NCI-H1092 (cell line): Measurements from ENCODE around the gene KLB.
"Not testable (repeated sequence)": the region's sequence is repeated elsewhere in the genome, so short reads cannot be mapped to it uniquely, and the experiment has no call there.

ENCODE experiments used
- DNase-seq: peaks from one replicate; lab custom pipeline; 2025; lab: John Stamatoyannopoulos, UW

KLB gene

GRCh38 chr4:39406763-39407583, at the start of gene KLB:
Gene KLB (plus strand): TSS chr4:39406930. CDS start chr4:39406950, 20 bp downstream.
- DNase-seq, result no peak

DNA sequence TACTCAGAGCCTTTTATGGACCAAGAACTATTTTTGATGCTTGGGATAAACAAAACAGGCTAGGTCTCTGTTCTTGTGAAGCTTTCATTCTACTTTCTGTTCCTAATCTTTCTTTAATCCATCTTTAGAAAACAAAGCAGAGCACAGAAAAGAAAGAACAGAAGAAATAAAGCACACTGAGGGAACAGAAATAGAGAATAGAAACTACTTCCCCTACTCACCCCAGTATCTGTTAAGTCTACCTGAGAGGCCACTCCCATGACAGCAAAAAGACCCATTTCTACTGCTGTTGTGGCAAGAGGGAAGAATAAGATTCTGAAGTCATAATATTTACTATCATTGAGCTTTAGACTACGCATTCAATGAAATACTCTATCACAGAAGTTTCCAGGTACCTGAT, 49.7 kb upstream of the KLB start:
- no peak for DNase-seq

GRCh38 chr4:39360611-39361010, 46.1 kb upstream of the KLB start:
- not testable (repeated sequence) for DNase-seq

GRCh38 chr4:39362827-39363226, 43.9 kb upstream of the KLB start:
- no peak for DNase-seq

GRCh38 chr4:39363773-39364393, 42.8 kb upstream of the KLB start:
- no peak for DNase-seq

GRCh38 chr4:39365360-39365759, 41.4 kb upstream of the KLB start:
- DNase-seq, result no peak

DNA sequence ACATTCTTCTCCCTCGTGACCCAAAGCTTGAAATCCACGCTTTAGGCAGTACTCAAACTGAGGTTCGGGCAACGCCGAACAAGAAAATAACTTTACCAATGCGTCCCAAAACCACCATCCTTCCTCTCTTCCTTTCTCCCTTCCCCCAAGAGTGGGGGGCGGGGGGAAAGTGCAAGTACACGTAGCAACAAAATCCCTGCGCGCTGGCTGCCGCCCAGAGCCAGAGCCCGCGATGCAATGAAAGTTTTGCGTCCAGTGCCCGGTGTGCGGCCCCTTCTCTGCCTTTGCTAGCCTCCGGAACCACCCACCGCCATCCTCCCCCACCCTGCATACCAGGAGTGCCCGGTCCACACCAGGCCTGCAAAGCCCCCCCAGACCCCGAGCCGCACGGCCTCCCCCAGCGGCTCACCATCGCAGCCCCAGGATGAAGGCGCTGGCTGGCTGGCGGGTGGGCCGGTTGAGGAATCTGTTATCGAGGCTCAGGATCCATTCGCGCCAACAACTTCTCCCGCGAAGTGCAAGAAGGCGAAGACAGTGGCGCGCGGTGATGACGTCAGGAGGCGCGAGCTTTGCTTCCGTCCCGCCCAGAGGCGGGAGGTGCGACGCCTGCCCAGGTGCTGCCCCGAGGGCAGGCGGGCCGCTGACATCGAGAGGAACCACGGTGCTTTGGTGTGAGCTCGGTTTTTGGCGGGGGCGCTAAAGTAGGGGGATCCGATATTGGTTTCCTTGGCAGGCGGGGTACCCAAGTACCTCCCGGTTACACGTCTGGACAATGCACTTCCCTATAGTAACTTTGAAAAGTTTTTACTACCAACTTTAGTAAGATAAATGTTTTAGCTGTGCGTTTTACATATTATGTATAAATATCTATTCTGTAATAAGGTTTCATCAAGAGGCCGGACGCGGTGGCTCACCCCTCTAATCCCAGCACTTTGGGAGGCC, 40.6 kb upstream of the KLB start, which contains the start of gene RFC1:
RFC1 (minus strand) TSS at position 533 of the 942 bp plus-strand sequence; CDS start at position 412, 121 bp downstream.
- peak; percentile 90 for DNase-seq

DNA sequence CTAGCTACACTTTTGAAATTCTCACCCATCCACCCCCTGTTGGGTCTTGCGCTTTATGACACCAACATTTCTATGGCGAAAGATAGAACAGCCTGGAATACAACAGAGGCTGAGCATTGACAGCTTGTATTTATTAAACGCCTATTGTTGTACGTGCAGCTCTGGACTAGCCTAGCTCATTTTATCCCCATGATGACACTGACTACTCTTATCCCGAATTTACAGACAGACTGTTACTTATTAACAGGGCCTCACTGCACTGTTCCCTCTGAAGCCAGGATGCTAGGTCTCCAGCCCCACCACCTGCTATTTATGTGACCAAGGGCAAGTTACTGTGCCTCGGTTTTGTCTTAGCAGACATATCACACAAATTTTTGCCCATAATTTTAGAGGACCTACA, 39.6 kb upstream of the KLB start:
- DNase-seq, result no peak

- no peak for DNase-seq
Measured at GRCh38 chr4:39369301-39369700, 37.4 kb upstream of the KLB start.

DNA sequence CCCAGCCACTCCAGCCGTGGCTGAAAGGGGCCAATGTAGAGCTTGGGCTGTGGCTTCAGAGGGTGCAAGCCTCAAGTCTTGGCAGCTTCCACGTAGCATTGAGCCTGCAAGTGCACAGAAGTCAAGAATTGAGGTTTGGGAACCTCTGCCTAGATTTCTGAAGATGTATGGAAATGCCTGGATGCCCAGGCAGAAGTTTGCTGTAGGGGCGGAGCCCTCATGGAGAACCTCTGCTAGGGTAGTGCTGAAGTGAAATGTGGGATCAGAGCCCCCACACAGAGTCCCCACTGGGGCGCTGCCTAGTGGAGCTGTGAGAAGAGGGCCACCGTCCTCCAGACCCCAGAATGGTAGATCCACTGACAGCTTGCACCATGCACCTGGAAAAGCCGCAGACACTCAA, 35.5 kb upstream of the KLB start:
- not testable (repeated sequence) for DNase-seq

- no peak for DNase-seq
Measured at GRCh38 chr4:39375478-39375877, 31.3 kb upstream of the KLB start.

DNA sequence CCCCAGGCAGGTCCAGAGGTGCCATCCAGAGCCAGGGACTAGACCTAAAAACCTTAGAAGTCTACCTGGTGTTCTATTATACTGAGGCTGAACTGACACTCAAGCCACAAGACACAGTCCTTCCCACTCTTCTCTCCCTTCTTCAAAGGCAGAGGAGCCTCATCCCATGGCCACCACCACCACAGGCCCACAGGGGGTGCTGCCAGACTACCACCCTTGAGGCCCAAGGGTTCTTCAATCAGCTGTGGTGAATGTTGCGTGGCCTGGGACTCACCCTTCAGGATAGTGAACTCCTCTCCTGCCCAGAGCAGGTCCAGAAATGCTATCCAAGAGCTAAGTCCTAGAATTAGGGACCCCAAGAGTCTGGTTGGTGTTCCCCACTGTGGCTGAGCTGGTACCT, 23.0 kb upstream of the KLB start:
- no peak for DNase-seq

GRCh38 chr4:39384563-39384962, 22.2 kb upstream of the KLB start:
- DNase-seq, result no peak

GRCh38 chr4:39390603-39391002, 16.1 kb upstream of the KLB start:
- DNase-seq, result no peak

- DNase-seq, result no peak
Measured at GRCh38 chr4:39394706-39395105, 12.0 kb upstream of the KLB start.

DNA sequence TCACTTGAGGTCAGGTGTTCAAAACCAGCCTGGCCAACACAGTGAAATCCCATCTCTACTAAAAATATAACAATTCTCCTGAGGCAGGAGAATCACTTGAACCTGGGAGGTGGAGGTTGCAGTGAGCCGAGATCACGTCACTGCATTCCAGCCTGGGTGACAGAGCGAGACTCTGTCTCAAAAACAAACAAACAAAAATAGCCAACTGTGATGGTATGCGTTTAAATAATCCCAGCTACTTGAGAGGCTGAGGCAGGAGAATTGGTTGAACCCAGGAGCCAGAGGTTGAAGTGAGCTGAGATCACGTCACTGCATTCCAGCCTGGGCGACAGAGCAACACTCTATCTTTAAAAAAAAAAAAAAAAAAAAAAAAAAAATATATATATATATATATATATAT, 5.1 kb upstream of the KLB start:
- DNase-seq, result not testable (repeated sequence)

DNA sequence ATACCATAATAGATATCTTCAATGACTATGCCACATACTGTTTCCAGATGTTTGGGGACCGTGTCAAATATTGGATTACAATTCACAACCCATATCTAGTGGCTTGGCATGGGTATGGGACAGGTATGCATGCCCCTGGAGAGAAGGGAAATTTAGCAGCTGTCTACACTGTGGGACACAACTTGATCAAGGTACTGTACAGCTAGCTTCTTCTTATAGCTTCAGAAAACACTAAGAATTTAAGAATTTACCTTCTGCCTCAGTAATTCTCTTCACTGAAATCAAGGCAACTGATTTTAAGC, 805 bp downstream of the KLB start:
- DNase-seq, result no peak

DNA sequence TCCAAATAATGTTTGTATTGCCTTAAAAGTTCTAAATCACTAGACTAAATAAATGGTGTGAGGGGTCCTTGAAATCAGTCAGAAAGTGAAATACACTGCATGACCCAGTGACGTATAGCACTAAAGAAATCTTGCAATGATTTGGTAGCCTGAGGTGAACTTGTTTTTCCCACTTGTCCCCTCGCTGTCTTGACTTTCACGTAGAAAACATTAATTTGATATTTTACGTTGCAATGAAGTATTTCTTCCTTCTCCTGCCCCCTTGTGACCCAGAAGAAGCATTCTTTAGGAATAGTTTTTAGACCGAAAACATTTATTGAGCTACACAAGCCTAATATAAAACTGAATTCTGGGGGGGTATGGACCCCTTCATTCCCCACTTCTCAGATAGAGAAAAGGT, 3.7 kb downstream of the KLB start:
- DNase-seq, result no peak

GRCh38 chr4:39411561-39411960, 4.8 kb downstream of the KLB start:
- not testable (repeated sequence) for DNase-seq

- no peak for DNase-seq
Measured at GRCh38 chr4:39415678-39416283, 9.1 kb downstream of the KLB start.

- DNase-seq, result no peak
Measured at GRCh38 chr4:39422247-39422646, 15.5 kb downstream of the KLB start.

GRCh38 chr4:39425297-39425696, 18.6 kb downstream of the KLB start:
- DNase-seq, result not testable (repeated sequence)
